ENCODE data around the gene TWIST2. TPM values are rescaled to one million over a fixed set of nuclear protein-coding genes. Genes with fewer than 3 reads are reported as not detected.

TWIST2 gene
- total RNA-seq, 4 donors from 2014 or later, result 1.4 to 41.3 (median 15.7) TPM

- no peaks in the 10 kb centered on the region for H3K27me3 ChIP-seq
Measured at GRCh38 chr2:238942726-238943300, 94.9 kb downstream of the TWIST2 start.

DNA sequence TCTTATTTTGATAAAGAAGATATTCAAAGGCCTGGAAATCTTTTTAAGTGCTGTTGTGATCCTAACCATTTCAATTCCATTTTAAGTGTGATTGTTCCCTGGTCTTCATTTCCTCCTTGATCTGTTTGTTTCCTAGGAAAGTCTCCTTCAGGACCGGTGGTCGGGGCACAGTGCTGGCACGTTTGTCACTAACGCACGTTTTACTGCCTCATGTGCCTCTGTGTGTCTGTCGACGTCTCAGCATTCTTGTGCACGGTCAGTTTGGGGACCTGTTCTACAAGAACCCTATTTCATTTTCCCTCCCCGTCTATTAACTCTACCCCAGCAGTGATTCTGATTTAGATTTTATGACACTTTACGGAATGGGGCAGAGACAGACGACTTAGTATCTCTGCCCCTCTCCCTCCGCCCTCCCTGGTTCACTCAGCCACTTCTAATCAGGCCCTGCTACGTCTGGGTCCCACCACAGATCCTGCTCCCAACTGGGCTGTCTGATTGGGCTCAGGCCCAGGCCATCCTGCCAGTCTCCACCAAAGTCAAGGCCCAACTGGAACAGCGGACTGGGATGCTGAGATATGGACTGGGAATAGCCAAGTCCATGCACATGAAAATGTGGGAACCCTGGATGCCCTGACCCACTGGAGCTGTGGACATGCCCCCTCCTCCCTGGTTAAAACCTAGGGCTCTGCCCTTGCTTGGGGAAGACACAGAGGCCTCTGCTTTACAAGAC, 95.6 kb downstream of the TWIST2 start:
- H3K27ac ChIP-seq, result no peak overlapping the region
- H3K9me3 ChIP-seq, result no peaks in the 10 kb centered on the region
- no peak overlapping the region for H3K4me3 ChIP-seq
- H3K36me3 ChIP-seq, result no peaks in the 10 kb centered on the region
- H3K4me1 ChIP-seq, result no peaks in the 10 kb centered on the region
- TF ChIP-seq, protein P1, sequence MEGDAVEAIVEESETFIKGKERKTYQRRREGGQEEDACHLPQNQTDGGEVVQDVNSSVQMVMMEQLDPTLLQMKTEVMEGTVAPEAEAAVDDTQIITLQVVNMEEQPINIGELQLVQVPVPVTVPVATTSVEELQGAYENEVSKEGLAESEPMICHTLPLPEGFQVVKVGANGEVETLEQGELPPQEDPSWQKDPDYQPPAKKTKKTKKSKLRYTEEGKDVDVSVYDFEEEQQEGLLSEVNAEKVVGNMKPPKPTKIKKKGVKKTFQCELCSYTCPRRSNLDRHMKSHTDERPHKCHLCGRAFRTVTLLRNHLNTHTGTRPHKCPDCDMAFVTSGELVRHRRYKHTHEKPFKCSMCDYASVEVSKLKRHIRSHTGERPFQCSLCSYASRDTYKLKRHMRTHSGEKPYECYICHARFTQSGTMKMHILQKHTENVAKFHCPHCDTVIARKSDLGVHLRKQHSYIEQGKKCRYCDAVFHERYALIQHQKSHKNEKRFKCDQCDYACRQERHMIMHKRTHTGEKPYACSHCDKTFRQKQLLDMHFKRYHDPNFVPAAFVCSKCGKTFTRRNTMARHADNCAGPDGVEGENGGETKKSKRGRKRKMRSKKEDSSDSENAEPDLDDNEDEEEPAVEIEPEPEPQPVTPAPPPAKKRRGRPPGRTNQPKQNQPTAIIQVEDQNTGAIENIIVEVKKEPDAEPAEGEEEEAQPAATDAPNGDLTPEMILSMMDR (IDR thresholded peaks at IDR 0.05), result no peak
- no peak for TF ChIP-seq POLR2A (IDR thresholded peaks at IDR 0.05)
- DNase-seq, result no peak
- no peaks in the 10 kb centered on the region for H3K27me3 ChIP-seq

More at GRCh38 chr2:238942726-238943300, 94.9 kb downstream of the TWIST2 start:
- Histone ChIP-seq H3K27ac (no peak overlapping the region), H3K4me3 (no peak overlapping the region), H3K36me3 (no peaks in the 10 kb centered on the region), H3K9me3 (no peaks in the 10 kb centered on the region), H3K4me1 (no peaks in the 10 kb centered on the region)
- no peak for TF ChIP-seq POLR2A (IDR thresholded peaks at IDR 0.05)
- TF ChIP-seq, protein P1 (IDR thresholded peaks at IDR 0.05), result no peak
- DNase-seq, result no peak

DNA sequence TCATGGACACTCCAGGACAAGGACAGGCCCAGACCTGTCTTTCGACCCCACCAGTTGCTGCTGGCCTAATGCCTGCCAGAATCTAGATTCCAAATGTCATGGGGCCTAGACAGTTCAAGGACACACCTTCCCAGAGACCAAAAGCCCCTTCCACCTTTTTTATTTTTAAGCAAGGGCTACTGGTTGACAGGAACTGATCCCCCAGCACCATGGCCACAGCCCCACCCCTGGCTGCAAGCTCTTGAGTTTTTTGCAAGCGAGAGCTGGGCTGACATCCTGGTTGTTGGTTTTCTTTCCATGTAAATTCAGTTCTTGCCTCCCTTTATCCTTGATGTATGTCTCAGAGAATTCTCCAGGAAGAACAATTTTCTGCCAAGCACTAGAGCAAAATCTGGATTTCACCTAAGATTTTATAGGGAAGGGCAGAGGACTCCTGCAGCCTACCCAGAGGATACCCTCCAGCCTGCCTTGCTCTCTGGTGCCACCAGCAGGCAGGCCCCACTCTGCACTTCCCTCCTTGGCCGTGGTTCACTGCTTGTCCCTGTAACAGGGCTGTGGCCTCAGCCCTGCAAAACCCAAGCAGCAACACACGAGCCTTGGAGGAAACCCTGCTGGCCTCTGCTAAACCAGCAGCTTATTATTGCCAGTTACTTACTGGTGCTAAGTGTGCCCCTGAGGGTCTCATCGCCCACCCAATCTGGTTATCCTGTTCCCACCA, 97.7 kb downstream of the TWIST2 start:
- H3K27ac ChIP-seq, result no peak overlapping the region
- peak in 2 of 3 donors; percentile 55 to 56 for DNase-seq
- no peaks in the 10 kb centered on the region for H3K36me3 ChIP-seq
- H3K9me3 ChIP-seq, result no peaks in the 10 kb centered on the region
- TF ChIP-seq POLR2A (IDR thresholded peaks at IDR 0.05), result no peak
- TF ChIP-seq, protein P1 (IDR thresholded peaks at IDR 0.05), result peak in 4 of 6 experiments; percentile 34 to 44 (median 40)
- H3K27me3 ChIP-seq, result no peaks in the 10 kb centered on the region
- no peak overlapping the region for H3K4me3 ChIP-seq
- H3K4me1 ChIP-seq, result no peaks in the 10 kb centered on the region

- H3K36me3 ChIP-seq, result no peaks in the 10 kb centered on the region
- peak in 1 of 3 donors; percentile 42 for DNase-seq
- no peak overlapping the region for H3K27ac ChIP-seq
Measured at GRCh38 chr2:238946318-238947242, 98.7 kb downstream of the TWIST2 start.

More at GRCh38 chr2:238946318-238947242, 98.7 kb downstream of the TWIST2 start:
- no peaks in the 10 kb centered on the region for H3K9me3 ChIP-seq
- H3K4me1 ChIP-seq, result no peaks in the 10 kb centered on the region
- no peaks in the 10 kb centered on the region for H3K27me3 ChIP-seq
- TF ChIP-seq, protein P1 (IDR thresholded peaks at IDR 0.05), result no peak
- TF ChIP-seq POLR2A (IDR thresholded peaks at IDR 0.05), result no peak
- H3K4me3 ChIP-seq, result no peak overlapping the region
